Fibroblast of lung (primary cell): ENCODE results near the gene CREM.

Source experiments
- EZH2 ChIP-seq: IDR thresholded peaks from 2 replicates; pipeline ENCODE4 v1.5.1; 2012; ENCODE audit warnings: low read length, control low read depth, mild to moderate bottlenecking; ENCODE audit errors: missing control alignments
- TF ChIP-seq, protein P1 (sequence below), 2 donors: IDR thresholded peaks in 1 of 2; conservative IDR thresholded peaks in 1 of 2; 1 replicate in 1 of 2; 2 replicates in 1 of 2; pipeline ENCODE4 v1.5.1; 2011 to 2012; ENCODE audit warnings: low read length in 2 of 2, control low read depth in 1 of 2, inconsistent platforms in 1 of 2, low read depth in 1 of 2, mild to moderate bottlenecking in 1 of 2

DNA sequence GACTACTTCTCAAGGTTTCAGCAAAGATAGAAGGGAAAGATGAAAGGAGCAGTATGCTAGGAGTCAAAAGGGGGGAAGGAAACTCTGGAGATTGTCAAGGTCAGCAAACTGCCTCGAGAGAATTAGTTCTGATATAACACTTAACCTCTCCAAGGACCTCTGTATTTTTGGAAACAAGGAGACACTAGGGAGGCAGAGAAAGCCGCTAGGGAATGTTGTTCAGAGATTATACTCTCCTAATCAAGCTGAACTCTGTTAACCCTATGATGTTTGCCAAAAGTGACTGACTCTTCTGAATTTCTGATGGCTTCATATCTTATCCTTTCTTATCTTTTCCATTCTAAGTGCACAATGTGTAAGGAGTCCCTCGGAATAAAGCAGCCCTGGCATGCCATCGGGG is 27.1 kb downstream of the CREM start:
- TF ChIP-seq, protein P1, sequence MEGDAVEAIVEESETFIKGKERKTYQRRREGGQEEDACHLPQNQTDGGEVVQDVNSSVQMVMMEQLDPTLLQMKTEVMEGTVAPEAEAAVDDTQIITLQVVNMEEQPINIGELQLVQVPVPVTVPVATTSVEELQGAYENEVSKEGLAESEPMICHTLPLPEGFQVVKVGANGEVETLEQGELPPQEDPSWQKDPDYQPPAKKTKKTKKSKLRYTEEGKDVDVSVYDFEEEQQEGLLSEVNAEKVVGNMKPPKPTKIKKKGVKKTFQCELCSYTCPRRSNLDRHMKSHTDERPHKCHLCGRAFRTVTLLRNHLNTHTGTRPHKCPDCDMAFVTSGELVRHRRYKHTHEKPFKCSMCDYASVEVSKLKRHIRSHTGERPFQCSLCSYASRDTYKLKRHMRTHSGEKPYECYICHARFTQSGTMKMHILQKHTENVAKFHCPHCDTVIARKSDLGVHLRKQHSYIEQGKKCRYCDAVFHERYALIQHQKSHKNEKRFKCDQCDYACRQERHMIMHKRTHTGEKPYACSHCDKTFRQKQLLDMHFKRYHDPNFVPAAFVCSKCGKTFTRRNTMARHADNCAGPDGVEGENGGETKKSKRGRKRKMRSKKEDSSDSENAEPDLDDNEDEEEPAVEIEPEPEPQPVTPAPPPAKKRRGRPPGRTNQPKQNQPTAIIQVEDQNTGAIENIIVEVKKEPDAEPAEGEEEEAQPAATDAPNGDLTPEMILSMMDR (conservative IDR thresholded peaks at IDR 0.05 in 1 of 2, IDR thresholded peaks at IDR 0.05 in 1 of 2; ENCODE audit: low read depth in 1 of 2, low read length in 2 of 2): no peak
- TF ChIP-seq EZH2: no peak
